NCI-H524 treated with DMSO at 0.1 percent for 48 hours (cell line): Measurements from ENCODE around the gene TP53TG3B.
"Not testable (repeated sequence)": the region's sequence is repeated elsewhere in the genome, so short reads cannot be mapped to it uniquely, and the experiment has no call there.

Source experiments
- DNase-seq: peaks from one replicate; lab custom pipeline; 2025; lab: John Stamatoyannopoulos, UW

The TP53TG3B gene, protein sequence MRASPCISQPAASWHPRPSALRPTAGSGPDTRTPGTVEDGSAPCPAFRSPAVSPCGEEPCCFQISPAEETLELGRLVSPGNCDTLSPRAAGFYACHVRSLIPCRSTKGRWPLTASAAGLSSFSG

DNA sequence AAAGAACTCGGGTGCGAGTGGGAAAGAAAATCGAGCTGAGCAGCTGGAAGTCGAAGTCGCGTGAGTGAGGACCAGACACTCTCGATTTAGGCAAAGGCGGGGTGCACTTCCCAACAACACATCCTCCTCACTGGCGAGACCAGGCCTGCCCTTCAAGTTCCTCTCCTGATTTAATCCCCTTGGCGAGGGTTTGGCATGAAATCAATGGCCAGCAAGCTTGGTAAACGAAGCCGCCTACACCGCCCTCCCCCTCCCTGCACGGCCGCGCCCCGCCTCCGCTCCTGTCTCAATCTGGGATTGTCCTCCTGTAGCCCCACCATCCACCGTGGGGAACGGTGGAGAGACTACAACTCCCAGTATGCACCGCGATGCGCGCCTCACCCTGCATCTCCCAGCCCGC, at the start of gene TP53TG3B:
TP53TG3B (plus strand) TSS at position 301 of the 400 bp plus-strand sequence; CDS start at position 369, 68 bp downstream.
- DNase-seq, result not testable (repeated sequence)

DNA sequence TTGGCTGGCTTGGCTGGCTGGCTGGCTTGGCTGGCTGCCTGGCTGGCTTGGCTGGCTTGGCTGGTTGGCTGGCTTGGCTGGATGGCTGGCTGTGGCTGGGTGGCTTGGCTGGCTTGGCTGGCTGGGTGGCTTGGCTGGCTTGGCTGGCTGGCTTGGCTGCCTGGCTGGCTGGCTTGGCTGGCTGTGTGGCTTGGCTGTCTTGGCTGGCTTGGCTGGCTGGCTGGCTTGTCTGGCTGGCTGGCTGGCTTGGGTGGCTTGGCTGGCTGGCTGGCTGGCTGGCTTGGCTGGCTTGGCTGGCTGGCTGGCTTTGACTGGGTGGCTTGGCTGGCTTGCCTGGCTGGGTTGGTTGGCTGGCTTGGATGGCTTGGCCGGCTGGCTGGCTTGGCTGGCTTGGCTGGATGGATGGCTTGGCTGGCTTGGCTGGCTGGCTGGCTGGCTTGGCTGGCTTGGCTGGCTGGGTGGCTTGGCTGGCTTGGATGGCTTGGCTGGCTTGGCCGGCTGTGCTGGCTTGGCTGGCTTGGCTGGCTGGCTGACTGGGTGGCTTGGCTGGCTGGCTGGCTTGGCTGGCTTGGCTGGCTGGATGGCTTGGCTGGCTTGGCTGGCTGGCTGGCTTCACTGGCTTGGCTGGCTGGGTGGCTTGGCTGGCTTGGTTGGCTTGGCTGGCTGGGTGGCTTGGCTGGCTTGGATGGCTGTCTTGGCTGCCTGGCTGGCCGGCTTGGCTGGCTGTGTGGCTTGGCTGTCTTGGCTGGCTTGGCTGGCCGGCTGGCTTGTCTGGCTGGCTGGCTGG, 24.2 kb upstream of the TP53TG3B start:
- DNase-seq, result not testable (repeated sequence)

DNA sequence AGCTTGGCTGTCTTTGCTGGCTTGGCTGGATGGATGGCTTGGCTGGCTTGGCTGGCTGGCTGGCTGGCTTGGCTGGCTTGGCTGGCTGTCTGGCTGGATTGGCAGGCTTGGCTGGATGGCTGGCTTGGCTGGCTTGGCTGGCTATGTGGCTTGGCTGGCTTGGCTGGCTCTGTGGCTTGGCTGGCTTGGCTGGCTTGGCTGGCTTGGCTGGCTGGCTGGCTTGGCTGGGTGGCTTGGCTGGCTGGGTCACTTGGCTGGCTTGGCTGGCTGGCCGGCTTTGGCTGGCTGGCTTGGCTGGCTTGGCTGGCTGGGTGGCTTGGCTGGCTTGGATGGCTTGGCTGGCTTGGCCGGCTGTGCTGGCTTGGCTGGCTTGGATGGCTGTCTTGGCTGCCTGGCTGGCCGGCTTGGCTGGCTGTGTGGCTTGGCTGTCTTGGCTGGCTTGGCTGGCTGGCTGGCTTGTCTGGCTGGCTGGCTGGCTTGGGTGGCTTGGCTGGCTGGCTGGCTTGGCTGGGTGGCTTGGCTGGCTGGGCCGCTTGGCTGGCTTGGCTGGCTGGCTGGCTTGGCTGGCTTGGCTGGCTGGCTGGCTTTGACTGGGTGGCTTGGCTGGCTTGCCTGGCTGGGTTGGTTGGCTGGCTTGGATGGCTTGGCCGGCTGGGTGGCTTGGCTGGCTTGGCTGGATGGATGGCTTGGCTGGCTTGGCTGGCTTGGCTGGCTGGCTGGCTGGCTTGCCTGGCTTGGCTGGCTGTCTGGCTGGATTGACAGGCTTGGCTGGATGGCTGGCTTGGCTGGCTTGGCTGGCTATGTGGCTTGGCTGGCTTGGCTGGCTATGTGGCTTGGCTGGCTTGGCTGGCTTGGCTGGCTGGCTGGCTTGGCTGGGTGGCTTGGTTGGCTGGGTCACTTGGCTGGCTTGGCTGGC, 22.8 kb upstream of the TP53TG3B start:
- not testable (repeated sequence) for DNase-seq

DNA sequence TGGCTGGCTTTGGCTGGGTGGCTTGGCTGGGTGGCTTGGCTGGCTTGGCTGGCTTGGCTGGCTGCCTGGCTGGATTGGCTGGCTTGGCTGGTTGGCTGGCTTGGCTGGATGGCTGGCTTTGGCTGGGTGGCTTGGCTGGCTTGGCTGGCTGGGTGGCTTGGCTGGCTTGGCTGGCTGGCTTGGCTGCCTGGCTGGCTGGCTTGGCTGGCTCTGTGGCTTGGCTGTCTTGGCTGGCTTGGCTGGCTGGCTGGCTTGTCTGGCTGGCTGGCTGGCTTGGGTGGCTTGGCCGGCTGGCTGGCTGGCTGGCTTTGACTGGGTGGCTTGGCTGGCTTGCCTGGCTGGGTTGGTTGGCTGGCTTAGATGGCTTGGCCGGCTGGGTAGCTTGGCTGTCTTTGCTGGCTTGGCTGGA, 22.1 kb upstream of the TP53TG3B start:
- not testable (repeated sequence) for DNase-seq

DNA sequence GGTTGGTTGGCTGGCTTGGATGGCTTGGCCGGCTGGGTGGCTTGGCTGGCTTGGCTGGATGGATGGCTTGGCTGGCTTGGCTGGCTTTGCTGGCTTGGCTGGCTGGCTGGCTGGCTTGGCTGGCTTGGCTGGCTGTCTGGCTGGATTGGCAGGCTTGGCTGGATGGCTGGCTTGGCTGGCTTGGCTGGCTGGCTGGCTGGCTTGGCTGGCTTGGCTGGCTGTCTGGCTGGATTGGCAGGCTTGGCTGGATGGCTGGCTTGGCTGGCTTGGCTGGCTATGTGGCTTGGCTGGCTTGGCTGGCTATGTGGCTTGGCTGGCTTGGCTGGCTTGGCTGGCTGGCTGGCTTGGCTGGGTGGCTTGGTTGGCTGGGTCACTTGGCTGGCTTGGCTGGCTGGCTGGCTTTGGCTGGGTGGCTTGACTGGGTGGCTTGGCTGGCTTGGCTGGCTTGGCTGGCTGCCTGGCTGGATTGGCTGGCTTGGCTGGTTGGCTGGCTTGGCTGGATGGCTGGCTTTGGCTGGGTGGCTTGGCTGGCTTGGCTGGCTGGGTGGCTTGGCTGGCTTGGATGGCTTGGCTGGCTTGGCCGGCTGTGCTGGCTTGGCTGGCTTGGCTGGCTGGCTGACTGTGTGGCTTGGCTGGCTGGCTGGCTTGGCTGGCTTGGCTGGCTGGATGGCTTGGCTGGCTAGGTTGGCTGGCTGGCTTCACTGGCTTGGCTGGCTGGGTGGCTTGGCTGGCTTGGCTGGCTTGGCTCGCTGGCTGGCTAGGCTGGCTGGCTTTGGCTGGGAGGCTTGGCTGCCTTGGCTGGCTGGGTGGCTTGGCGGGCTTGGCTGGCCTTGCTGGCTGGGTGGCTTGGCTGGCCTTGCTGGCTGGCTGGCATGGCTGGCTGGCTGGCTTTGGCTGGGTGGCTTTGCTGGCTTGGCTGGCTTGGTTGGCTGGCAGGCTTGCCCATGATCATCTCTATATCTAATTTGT, 21.3 kb upstream of the TP53TG3B start:
- not testable (repeated sequence) for DNase-seq
